Endothelial cell (in vitro differentiated cells): ENCODE data around the gene SLC22A4. TPM values are rescaled to one million over a fixed set of nuclear protein-coding genes. Genes with fewer than 3 reads are reported as not detected.

Source experiments
- DNase-seq: peaks from one replicate; pipeline ENCODE4 v3.0.0; 2021; ENCODE audit warnings: low spot score
- H3K27ac Mint-ChIP-seq: one replicate; pipeline ENCODE4 v1.8.0; 2021; ENCODE audit warnings: mixed read lengths, inconsistent platforms; ENCODE audit not compliant: unreplicated experiment
- H3K27me3 Mint-ChIP-seq: one replicate; pipeline ENCODE4 v1.8.0; 2021; ENCODE audit warnings: mild to moderate bottlenecking, moderate library complexity, mixed read lengths, inconsistent platforms; ENCODE audit not compliant: unreplicated experiment
- H3K36me3 Mint-ChIP-seq: one replicate; pipeline ENCODE4 v1.8.0; 2021; ENCODE audit warnings: mild to moderate bottlenecking, low read depth, mixed read lengths, inconsistent platforms; ENCODE audit not compliant: unreplicated experiment
- H3K4me1 Mint-ChIP-seq: one replicate; pipeline ENCODE4 v1.8.0; 2021; ENCODE audit warnings: mild to moderate bottlenecking, mixed read lengths, inconsistent platforms; ENCODE audit not compliant: unreplicated experiment
- H3K4me3 Mint-ChIP-seq: one replicate; pipeline ENCODE4 v1.8.0; 2021; ENCODE audit warnings: mild to moderate bottlenecking, mixed read lengths, inconsistent platforms; ENCODE audit not compliant: unreplicated experiment
- H3K9me3 Mint-ChIP-seq: one replicate; pipeline ENCODE4 v1.8.0; 2021; ENCODE audit warnings: mixed read lengths, inconsistent platforms; ENCODE audit not compliant: unreplicated experiment
- long read RNA-seq: library from polyadenylated mRNA; unstranded; transcript quantifications from one replicate; pipeline ENCODE4 v2.0.0, GENCODE V29; 2020; ENCODE audit not compliant: unreplicated experiment
- total RNA-seq: library from RNA; stranded (reverse); fragmentation: NEBNext Ultra II Directional; extraction: Animal tissue kit (Norgen Biotek cat#: 25700); gene quantifications from one replicate; pipeline ENCODE4 v1.2.1, GENCODE V29; 2021; ENCODE audit not compliant: unreplicated experiment
- TF ChIP-seq, protein P1 (sequence below): fragments of 200-600 bp; sonication (generic); IDR thresholded peaks from one replicate; pipeline ENCODE4 v1.5.0; 2021; ENCODE audit warnings: antibody characterized with exemption; ENCODE audit not compliant: unreplicated experiment

SLC22A4 gene
- 0.13 TPM for total RNA-seq
- long read RNA-seq, partial matches to known transcripts = 0 of 1 reads
- long read RNA-seq, other reads (novel, unspliced or antisense) = 1 of 1 reads

DNA sequence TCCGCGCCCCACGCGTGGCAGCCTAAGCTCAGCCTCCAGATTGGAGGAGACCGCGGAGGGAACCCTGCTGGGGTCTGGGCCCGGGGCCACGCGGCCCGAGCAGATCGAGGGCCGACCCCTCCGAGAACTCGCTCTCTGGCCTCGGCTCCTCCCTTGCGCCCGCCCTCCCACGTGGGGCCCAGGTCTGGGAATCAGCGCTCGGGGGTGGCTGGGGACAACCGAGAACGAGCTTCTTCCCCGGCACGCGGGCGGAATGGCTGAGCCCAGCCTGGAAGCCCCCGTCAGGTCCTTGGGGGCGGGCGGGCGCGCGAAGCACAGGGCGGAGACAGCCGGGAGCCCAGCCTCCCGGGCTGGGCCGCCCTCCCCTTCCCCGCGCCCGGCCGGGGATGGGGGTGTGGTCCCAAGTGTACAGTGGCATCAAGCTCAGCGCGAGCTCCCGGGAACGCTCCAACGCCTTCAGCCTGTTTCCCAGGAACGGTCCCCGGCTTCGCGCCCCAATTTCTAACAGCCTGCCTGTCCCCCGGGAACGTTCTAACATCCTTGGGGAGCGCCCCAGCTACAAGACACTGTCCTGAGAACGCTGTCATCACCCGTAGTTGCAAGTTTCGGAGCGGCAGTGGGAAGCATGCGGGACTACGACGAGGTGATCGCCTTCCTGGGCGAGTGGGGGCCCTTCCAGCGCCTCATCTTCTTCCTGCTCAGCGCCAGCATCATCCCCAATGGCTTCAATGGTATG lies at the start of gene SLC22A4:
SLC22A4 (plus strand) TSS at position 403 of the 736 bp plus-strand sequence; CDS start at position 626, 223 bp downstream.
- H3K27me3 Mint-ChIP-seq = peaks cover 9% of the 10 kb centered on the region
- peak; percentile 83 for DNase-seq

GRCh38 chr5:132245593-132245992 lies 48.6 kb upstream of the SLC22A4 start:
- peaks cover 11% of the 10 kb centered on the region for H3K36me3 Mint-ChIP-seq
- peaks cover 9% of the 10 kb centered on the region for H3K9me3 Mint-ChIP-seq
- H3K27me3 Mint-ChIP-seq = peaks cover 7% of the 10 kb centered on the region
- no peak overlapping the region for H3K4me3 Mint-ChIP-seq
- TF ChIP-seq, protein P1, sequence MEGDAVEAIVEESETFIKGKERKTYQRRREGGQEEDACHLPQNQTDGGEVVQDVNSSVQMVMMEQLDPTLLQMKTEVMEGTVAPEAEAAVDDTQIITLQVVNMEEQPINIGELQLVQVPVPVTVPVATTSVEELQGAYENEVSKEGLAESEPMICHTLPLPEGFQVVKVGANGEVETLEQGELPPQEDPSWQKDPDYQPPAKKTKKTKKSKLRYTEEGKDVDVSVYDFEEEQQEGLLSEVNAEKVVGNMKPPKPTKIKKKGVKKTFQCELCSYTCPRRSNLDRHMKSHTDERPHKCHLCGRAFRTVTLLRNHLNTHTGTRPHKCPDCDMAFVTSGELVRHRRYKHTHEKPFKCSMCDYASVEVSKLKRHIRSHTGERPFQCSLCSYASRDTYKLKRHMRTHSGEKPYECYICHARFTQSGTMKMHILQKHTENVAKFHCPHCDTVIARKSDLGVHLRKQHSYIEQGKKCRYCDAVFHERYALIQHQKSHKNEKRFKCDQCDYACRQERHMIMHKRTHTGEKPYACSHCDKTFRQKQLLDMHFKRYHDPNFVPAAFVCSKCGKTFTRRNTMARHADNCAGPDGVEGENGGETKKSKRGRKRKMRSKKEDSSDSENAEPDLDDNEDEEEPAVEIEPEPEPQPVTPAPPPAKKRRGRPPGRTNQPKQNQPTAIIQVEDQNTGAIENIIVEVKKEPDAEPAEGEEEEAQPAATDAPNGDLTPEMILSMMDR = no peak
- no peaks in the 10 kb centered on the region for H3K4me1 Mint-ChIP-seq
- no peak overlapping the region for H3K27ac Mint-ChIP-seq
- DNase-seq = no peak

More for the DNA sequence above, at the start of gene SLC22A4:
- TF ChIP-seq, protein P1 = no peak
- Mint-ChIP-seq H3K4me3 (peak within 1 kb of the TSS; percentile 91), H3K4me1 (peaks cover 6% of the 10 kb centered on the region), H3K9me3 (no peaks in the 10 kb centered on the region), H3K27ac (peak within 1 kb of the TSS; percentile 83), H3K36me3 (no peaks in the 10 kb centered on the region)

GRCh38 chr5:132246806-132247205 lies 47.4 kb upstream of the SLC22A4 start:
- Mint-ChIP-seq H3K27ac (no peak overlapping the region), H3K27me3 (peaks cover 7% of the 10 kb centered on the region), H3K36me3 (peaks cover 11% of the 10 kb centered on the region), H3K9me3 (peaks cover 9% of the 10 kb centered on the region), H3K4me1 (no peaks in the 10 kb centered on the region), H3K4me3 (no peak overlapping the region)
- TF ChIP-seq, protein P1 = no peak
- DNase-seq = no peak

DNA sequence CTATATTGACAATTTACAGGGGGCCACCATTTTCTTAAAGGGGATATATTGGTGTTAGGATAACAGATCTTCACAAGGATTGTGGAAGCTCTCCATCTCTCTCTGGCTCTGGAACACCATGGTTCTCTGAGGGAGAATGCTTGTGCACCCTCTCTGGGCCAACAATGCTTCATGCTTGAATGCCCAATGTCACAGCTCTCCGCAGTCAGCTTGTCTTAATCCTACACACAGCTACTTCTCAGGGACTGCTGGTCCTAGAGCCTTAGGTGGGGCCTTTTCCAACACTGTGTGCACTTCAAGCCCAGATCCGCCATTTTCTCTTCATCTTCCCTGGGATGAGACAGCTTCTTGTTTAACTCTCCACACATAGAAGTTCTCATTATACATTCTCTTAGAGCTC lies 43.6 kb upstream of the SLC22A4 start:
- DNase-seq = no peak
- Mint-ChIP-seq H3K27me3 (peaks cover 3% of the 10 kb centered on the region), H3K9me3 (no peaks in the 10 kb centered on the region), H3K27ac (no peak overlapping the region), H3K4me1 (no peaks in the 10 kb centered on the region), H3K4me3 (no peak overlapping the region), H3K36me3 (no peaks in the 10 kb centered on the region)
- TF ChIP-seq, protein P1 = no peak

DNA sequence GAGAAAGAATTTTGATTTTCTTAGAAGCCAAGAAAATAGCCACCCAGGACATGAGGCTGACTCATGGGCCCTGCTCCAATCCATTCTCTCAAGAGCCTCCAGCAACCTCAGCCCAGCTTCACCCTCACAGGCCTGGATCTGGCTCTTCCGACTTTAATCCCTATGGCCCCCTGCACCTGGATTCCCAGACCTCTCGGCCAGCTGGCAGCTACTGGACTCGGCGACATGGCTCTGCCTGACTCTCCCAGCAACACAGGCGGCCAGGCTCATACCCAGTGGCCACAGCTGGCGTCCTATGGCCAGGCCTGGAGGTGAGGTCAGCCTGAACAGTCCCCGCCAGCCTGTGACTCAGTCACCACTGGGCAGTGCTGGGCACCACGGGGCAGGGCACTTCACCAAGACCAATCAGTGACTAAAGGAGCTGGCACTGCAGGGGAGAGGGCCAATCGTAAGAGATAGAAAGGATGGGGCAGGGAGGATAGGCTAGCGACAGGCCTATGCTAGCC lies 42.9 kb upstream of the SLC22A4 start:
- Mint-ChIP-seq H3K36me3 (no peaks in the 10 kb centered on the region), H3K27me3 (peaks cover 3% of the 10 kb centered on the region), H3K4me1 (no peaks in the 10 kb centered on the region), H3K9me3 (no peaks in the 10 kb centered on the region), H3K4me3 (no peak overlapping the region), H3K27ac (no peak overlapping the region)
- TF ChIP-seq, protein P1 = no peak
- DNase-seq = no peak
